Endothelial cell of umbilical vein (primary cell): ENCODE measurements around the gene KCND2. TPM values are rescaled to one million over a fixed set of nuclear protein-coding genes. Genes with fewer than 3 reads are reported as not detected.

ENCODE experiments used
- BruUV-seq: library from RNA; stranded (reverse); fragments of 400-500 nt; replicated peaks from 2 replicates; lab custom pipeline; 2021; lab: Mats Ljungman, UMichigan
- CTCF ChIA-PET: fragments of 300-600, 350-600 bp; sonication (Branson Sonifier 250); formaldehyde crosslinking; loops from one replicate; lab custom pipeline; 2021; ENCODE audit warnings: antibody characterized with exemption, inconsistent platforms; lab: Charles Lee
- POLR2A ChIA-PET: fragments of 300-600, 350-600 bp; sonication (Branson Sonifier 250); formaldehyde crosslinking; loops from one replicate; lab custom pipeline; 2021; ENCODE audit warnings: antibody characterized with exemption, inconsistent platforms; lab: Charles Lee
- DNase-seq: peaks from one replicate; pipeline ENCODE4 v3.0.0-alpha.2; 2011; ENCODE audit warnings: low read depth, low spot score
- FAIRE-seq: peaks from 2 replicates; lab custom pipeline; 2011; peaks lifted over from hg19 to GRCh38; lab: Jason Lieb, UNC
- H2AFZ ChIP-seq: 2 replicates; pipeline ENCODE4 v1.6.0; 2012; ENCODE audit warnings: low read depth, low read length, control low read depth, inconsistent platforms
- H3K27ac ChIP-seq: 2 replicates; pipeline ENCODE4 v1.5.1; 2011; ENCODE audit warnings: low read depth, mild to moderate bottlenecking, control low read depth, low read length, moderate library complexity; ENCODE audit not compliant: insufficient read depth
- H3K27me3 ChIP-seq, 2 experiments: 2 replicates each; pipeline versions ENCODE4 v1.6.0 to v1.6.1; 2011; ENCODE audit warnings: low read length in 2 of 2, mixed read lengths in 1 of 2; ENCODE audit not compliant: control insufficient read depth in 2 of 2, insufficient read depth in 2 of 2
- H3K36me3 ChIP-seq, 2 experiments: 2 replicates in 1 of 2; 3 replicates in 1 of 2; pipeline ENCODE4 v1.5.1; 2011; ENCODE audit warnings: low read length in 2 of 2, mild to moderate bottlenecking in 1 of 2, moderate library complexity in 1 of 2; ENCODE audit not compliant: control insufficient read depth in 2 of 2, insufficient read depth in 2 of 2; ENCODE audit errors: extremely low read depth in 1 of 2
- H3K4me1 ChIP-seq: 3 replicates; pipeline ENCODE4 v1.5.1; 2011; ENCODE audit warnings: mild to moderate bottlenecking, low read length; ENCODE audit not compliant: control insufficient read depth, insufficient read depth; ENCODE audit errors: extremely low read depth
- H3K4me2 ChIP-seq: 2 replicates; pipeline ENCODE4 v1.6.1; 2011; ENCODE audit warnings: low read length, control low read depth, mixed read lengths; ENCODE audit not compliant: insufficient read depth
- H3K4me3 ChIP-seq, 3 experiments: fragments of 200-600 bp in 1 of 3; sonication (generic), shearing (Covaris generic) in 1 of 3; replicated peaks in 1 of 3; 2 replicates each; pipeline ENCODE4 v1.5.1; 2011 to 2016; ENCODE audit warnings: control low read depth in 3 of 3, low read length in 3 of 3, mild to moderate bottlenecking in 2 of 3, inconsistent platforms in 1 of 3, low read depth in 1 of 3, moderate library complexity in 1 of 3; ENCODE audit not compliant: insufficient read depth in 1 of 3
- H3K79me2 ChIP-seq: 2 replicates; pipeline ENCODE4 v1.6.0; 2012; ENCODE audit warnings: low read length, inconsistent platforms; ENCODE audit not compliant: control insufficient read depth, insufficient read depth
- H3K9ac ChIP-seq: replicated peaks from 2 replicates; pipeline ENCODE3; 2011; ENCODE audit warnings: low read length, control low read depth; ENCODE audit not compliant: insufficient read depth; ENCODE audit errors: extremely low read depth
- H3K9me1 ChIP-seq: replicated peaks from 3 replicates; pipeline ENCODE4 v1.6.0; 2011; ENCODE audit warnings: mild to moderate bottlenecking, low read length; ENCODE audit not compliant: control insufficient read depth, insufficient read depth; ENCODE audit errors: extremely low read depth
- H3K9me3 ChIP-seq: replicated peaks from 2 replicates; pipeline ENCODE4 v1.5.1; 2012; ENCODE audit warnings: low read length, inconsistent platforms; ENCODE audit not compliant: control insufficient read depth, insufficient read depth
- H4K20me1 ChIP-seq: replicated peaks from 2 replicates; pipeline ENCODE3; 2011; ENCODE audit warnings: mild to moderate bottlenecking, low read length; ENCODE audit not compliant: control insufficient read depth, insufficient read depth; ENCODE audit errors: extremely low read depth
- CTCF ChIP-seq, 2 donors: IDR thresholded peaks; 1 replicate in 1 of 2; 2 replicates in 1 of 2; pipeline ENCODE4 v1.5.1; 2011; ENCODE audit warnings: low read length in 2 of 2, mild to moderate bottlenecking in 2 of 2, moderate library complexity in 2 of 2, control low read depth in 1 of 2, inconsistent platforms in 1 of 2, low read depth in 1 of 2; ENCODE audit not compliant: insufficient read depth in 1 of 2; ENCODE audit errors: extremely low read depth in 1 of 2
- EZH2 ChIP-seq: IDR thresholded peaks from 2 replicates; pipeline ENCODE4 v1.6.1; 2012; ENCODE audit warnings: borderline replicate concordance, low read depth, mild to moderate bottlenecking, moderate library complexity, low read length, inconsistent platforms; ENCODE audit not compliant: severe bottlenecking
- FOS ChIP-seq: IDR thresholded peaks from 2 replicates; pipeline ENCODE4 v1.6.1; 2011; ENCODE audit warnings: mild to moderate bottlenecking, low read length, moderate library complexity, borderline replicate concordance; ENCODE audit not compliant: insufficient read depth
- GATA2 ChIP-seq: IDR thresholded peaks from 2 replicates; pipeline ENCODE4 v1.7.0; 2011; ENCODE audit warnings: low read depth, mild to moderate bottlenecking, moderate library complexity, mixed read lengths, low read length; ENCODE audit not compliant: insufficient read length, insufficient read depth
- JUN ChIP-seq: IDR thresholded peaks from 2 replicates; pipeline ENCODE4 v1.6.1; 2011; ENCODE audit warnings: borderline replicate concordance, low read depth; ENCODE audit not compliant: insufficient read length, insufficient read depth
- MAX ChIP-seq: IDR thresholded peaks from 2 replicates; pipeline ENCODE4 v1.6.1; 2011; ENCODE audit not compliant: insufficient read depth, insufficient read length
- MYC ChIP-seq: IDR thresholded peaks from one replicate; pipeline ENCODE4 v1.6.1; 2011; ENCODE audit warnings: mild to moderate bottlenecking, low read depth, low read length
- POLR2A ChIP-seq: IDR thresholded peaks from 2 replicates; pipeline ENCODE4 v1.6.1; 2012; ENCODE audit warnings: low read depth, mild to moderate bottlenecking, control low read depth, low read length
- POLR2AphosphoS5 ChIP-seq: IDR thresholded peaks from 2 replicates; pipeline ENCODE4 v1.6.1; 2012; ENCODE audit warnings: low read depth, mild to moderate bottlenecking, control low read depth, low read length, moderate library complexity; ENCODE audit not compliant: insufficient read depth
- dilution Hi-C: fragments of 300-500 bp; cut with MboI; formaldehyde crosslinking; loops from one replicate; pipeline ENCODE4 v1.15.0; 2019; ENCODE audit warnings: low sequenced_read_pairs; ENCODE audit not compliant: extremely low pct_ligation_motif_present
- intact Hi-C: fragments of 100-400 bp; cut with micrococcal nuclease; formaldehyde crosslinking; loops from one replicate; pipeline ENCODE4 v1.10.0; 2022
- polyA plus RNA-seq, 4 experiments: library from polyadenylated mRNA; depleted of rRNA in 3 of 4; stranded (reverse) in 3 of 4; unstranded in 1 of 4; fragments of >200 nt; gene quantifications; 2 replicates each; pipeline versions ENCODE4 v1.2.1 to v1.2.3, GENCODE V29; 2011 to 2012; ENCODE audit warnings: missing spikeins in 1 of 4
- total RNA-seq: library from RNA; stranded (reverse); gene quantifications from 2 replicates; pipeline ENCODE4 v1.2.3, GENCODE V29; 2021

KCND2 gene
- total and polyA plus RNA-seq, 2 donors (not counting 3 experiments of a cell fraction or from before 2014, with no cell fraction given), result not detected

- Histone ChIP-seq H3K9me3 (no peaks in the 10 kb centered on the region), H3K4me2 (no peak overlapping the region), H3K36me3 (no peaks in the 10 kb centered on the region), H3K27ac (no peak overlapping the region), H3K9me1 (no peaks in the 10 kb centered on the region), H3K4me1 (peaks cover 18% of the 10 kb centered on the region), H3K27me3 (no peaks in the 10 kb centered on the region), H4K20me1 (no peaks in the 10 kb centered on the region), H3K4me3 (no peak overlapping the region), H2AFZ (no peak overlapping the region), H3K9ac (no peak overlapping the region), H3K79me2 (no peaks in the 10 kb centered on the region)
- ChIA-PET CTCF (interaction anchor here (0.7 kb wide), 1 partner anchor 1135 kb away, joined by 3 read pairs; no protein-coding TSS in a partner anchor), POLR2A (no interaction called here)
- intact Hi-C loops, result loop anchor here (10.0 kb wide), 1 partner anchor 498 kb away; no protein-coding TSS in a partner anchor
- no peak for DNase-seq
- dilution Hi-C loops, result no loop called here
- no TSS peak for BruUV-seq
- no peak for TF ChIP-seq JUN
- no peak for TF ChIP-seq POLR2A
- no peak for TF ChIP-seq MYC
- no peak for TF ChIP-seq FOS
- no peak for TF ChIP-seq MAX
- no peak for TF ChIP-seq POLR2AphosphoS5
- no peak for TF ChIP-seq EZH2
- no peak for TF ChIP-seq CTCF (IDR thresholded peaks at IDR 0.05; ENCODE audit: extremely low read depth in 1 of 2, insufficient read depth in 1 of 2, low read depth in 1 of 2, low read length in 2 of 2)
- no peak for TF ChIP-seq GATA2
- FAIRE-seq, result no peak
Measured at GRCh38 chr7:120587243-120587642, 314.3 kb downstream of the KCND2 start.
